ENCODE results near the gene DDR1.

DNA sequence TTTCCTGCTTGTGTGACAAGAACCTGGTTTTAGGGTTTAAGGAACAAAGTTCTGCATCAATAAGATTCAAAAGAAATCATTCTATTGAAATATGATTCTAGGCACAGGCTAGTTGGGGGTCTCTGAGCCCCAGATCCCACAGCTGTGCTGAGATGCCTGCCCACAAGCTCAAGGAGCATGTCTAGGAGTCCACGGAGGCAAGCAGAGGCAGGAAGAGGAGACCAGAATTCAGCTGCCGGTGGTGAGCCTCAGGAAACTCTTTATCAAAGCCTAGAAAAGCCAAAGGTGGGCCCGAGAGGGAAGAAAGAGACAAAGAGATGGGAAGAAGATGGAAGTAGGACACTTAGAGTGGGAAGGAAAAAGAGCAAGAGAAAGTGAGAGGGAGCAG, 40.7 kb upstream of the DDR1 start:
- TF ChIP-seq POLR2AphosphoS5 (IDR thresholded peaks at IDR 0.05; ENCODE audit: low read depth, low read length) (no peak), FOXP2 (optimal IDR thresholded peaks at IDR 0.05; ENCODE audit: borderline replicate concordance, extremely low read depth, extremely low read length, insufficient read depth) (no peak)
- TF ChIP-seq, protein P1, sequence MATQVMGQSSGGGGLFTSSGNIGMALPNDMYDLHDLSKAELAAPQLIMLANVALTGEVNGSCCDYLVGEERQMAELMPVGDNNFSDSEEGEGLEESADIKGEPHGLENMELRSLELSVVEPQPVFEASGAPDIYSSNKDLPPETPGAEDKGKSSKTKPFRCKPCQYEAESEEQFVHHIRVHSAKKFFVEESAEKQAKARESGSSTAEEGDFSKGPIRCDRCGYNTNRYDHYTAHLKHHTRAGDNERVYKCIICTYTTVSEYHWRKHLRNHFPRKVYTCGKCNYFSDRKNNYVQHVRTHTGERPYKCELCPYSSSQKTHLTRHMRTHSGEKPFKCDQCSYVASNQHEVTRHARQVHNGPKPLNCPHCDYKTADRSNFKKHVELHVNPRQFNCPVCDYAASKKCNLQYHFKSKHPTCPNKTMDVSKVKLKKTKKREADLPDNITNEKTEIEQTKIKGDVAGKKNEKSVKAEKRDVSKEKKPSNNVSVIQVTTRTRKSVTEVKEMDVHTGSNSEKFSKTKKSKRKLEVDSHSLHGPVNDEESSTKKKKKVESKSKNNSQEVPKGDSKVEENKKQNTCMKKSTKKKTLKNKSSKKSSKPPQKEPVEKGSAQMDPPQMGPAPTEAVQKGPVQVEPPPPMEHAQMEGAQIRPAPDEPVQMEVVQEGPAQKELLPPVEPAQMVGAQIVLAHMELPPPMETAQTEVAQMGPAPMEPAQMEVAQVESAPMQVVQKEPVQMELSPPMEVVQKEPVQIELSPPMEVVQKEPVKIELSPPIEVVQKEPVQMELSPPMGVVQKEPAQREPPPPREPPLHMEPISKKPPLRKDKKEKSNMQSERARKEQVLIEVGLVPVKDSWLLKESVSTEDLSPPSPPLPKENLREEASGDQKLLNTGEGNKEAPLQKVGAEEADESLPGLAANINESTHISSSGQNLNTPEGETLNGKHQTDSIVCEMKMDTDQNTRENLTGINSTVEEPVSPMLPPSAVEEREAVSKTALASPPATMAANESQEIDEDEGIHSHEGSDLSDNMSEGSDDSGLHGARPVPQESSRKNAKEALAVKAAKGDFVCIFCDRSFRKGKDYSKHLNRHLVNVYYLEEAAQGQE (IDR thresholded peaks at IDR 0.05; ENCODE audit: insufficient read depth in 1 of 2, low read depth in 2 of 2, low read length in 2 of 2) = no peak
